HCT116 (cell line): ENCODE results near the gene TAF9B.
"Not testable (repeated sequence)": the region's sequence is repeated elsewhere in the genome, so short reads cannot be mapped to it uniquely, and the experiment has no call there.

Experiments
- ATF3 ChIP-seq: IDR thresholded peaks from 2 replicates; pipeline ENCODE4 v1.6.1; 2012
- CTCF ChIP-seq, 3 experiments: fragments of 200-600 bp in 1 of 3; sonication (generic) in 1 of 3; IDR thresholded peaks in 2 of 3; conservative IDR thresholded peaks in 1 of 3; 2 replicates each; pipeline ENCODE4 v1.5.1; 2012 to 2017; ENCODE audit warnings: low read depth in 2 of 3, low read length in 2 of 3, antibody characterized with exemption in 1 of 3, borderline replicate concordance in 1 of 3, control low read depth in 1 of 3, mild to moderate bottlenecking in 1 of 3, mixed read lengths in 1 of 3, mixed run types in 1 of 3, moderate library complexity in 1 of 3; ENCODE audit not compliant: insufficient read depth in 1 of 3
- EGR1 ChIP-seq: IDR thresholded peaks from 2 replicates; pipeline ENCODE4 v1.6.1; 2012; ENCODE audit warnings: low read depth
- EZH2 ChIP-seq: fragments of 200-600 bp; sonication (generic); IDR thresholded peaks from 2 replicates; pipeline ENCODE4 v1.6.1; 2017; ENCODE audit warnings: antibody characterized with exemption, mixed run types
- FOSL1 ChIP-seq: IDR thresholded peaks from 2 replicates; pipeline ENCODE4 v1.6.1; 2012; ENCODE audit warnings: low read depth
- MAX ChIP-seq: IDR thresholded peaks from 2 replicates; pipeline ENCODE4 v1.6.1; 2012
- POLR2A ChIP-seq: IDR thresholded peaks from 2 replicates; pipeline ENCODE4 v1.7.0; 2011; ENCODE audit warnings: borderline replicate concordance; ENCODE audit not compliant: insufficient read depth, insufficient read length; ENCODE audit errors: extremely low read depth
- TCF7L2 ChIP-seq: IDR thresholded peaks from 2 replicates; pipeline ENCODE4 v1.7.0; 2011; ENCODE audit warnings: borderline replicate concordance, inconsistent platforms; ENCODE audit not compliant: insufficient read depth, insufficient read length; ENCODE audit errors: extremely low read depth

GRCh38 chrX:78147002-78147540 lies 7.6 kb upstream of the TAF9B start:
- not testable (repeated sequence) for TF ChIP-seq CTCF (IDR thresholded peaks at IDR 0.05 in 2 of 3, conservative IDR thresholded peaks at IDR 0.05 in 1 of 3; ENCODE audit: borderline replicate concordance in 1 of 3, insufficient read depth in 1 of 3, low read depth in 2 of 3, low read length in 2 of 3); POLR2A; MAX; EZH2; ATF3; FOSL1; TCF7L2; EGR1
